CD8-positive, alpha-beta memory T cell (primary cell): Measurements from ENCODE around the gene SFMBT2. TPM values are rescaled to one million over a fixed set of nuclear protein-coding genes. Genes with fewer than 3 reads are reported as not detected.

ENCODE experiments used
- CTCF ChIA-PET: fragments of 350-600 bp; sonication (Branson Sonifier 250); formaldehyde crosslinking; loops from one replicate; lab custom pipeline; 2021; ENCODE audit warnings: antibody characterized with exemption; lab: Charles Lee
- POLR2A ChIA-PET: fragments of 350-600 bp; sonication (Branson Sonifier 250); formaldehyde crosslinking; loops from one replicate; lab custom pipeline; 2021; ENCODE audit warnings: antibody characterized with exemption; lab: Charles Lee
- DNase-seq, 5 donors: peaks; one replicate each; pipeline versions ENCODE4 v3.0.0 to v3.0.0-alpha.2; 2020 to 2022; ENCODE audit warnings: mixed read lengths in 1 of 5
- H3K27ac ChIP-seq: one replicate; pipeline ENCODE4 v1.7.0; 2013; ENCODE audit warnings: low read depth, mild to moderate bottlenecking, low read length, moderate library complexity
- H3K27me3 ChIP-seq: 2 replicates; pipeline ENCODE4 v1.7.0; 2013; ENCODE audit warnings: low read length, mild to moderate bottlenecking; ENCODE audit not compliant: insufficient read depth, poor library complexity, severe bottlenecking
- H3K36me3 ChIP-seq: 2 replicates; pipeline ENCODE4 v1.7.0; 2013; ENCODE audit warnings: mild to moderate bottlenecking, low read length, moderate library complexity; ENCODE audit not compliant: insufficient read depth
- H3K4me1 ChIP-seq: 2 replicates; pipeline ENCODE4 v1.7.0; 2013; ENCODE audit warnings: mild to moderate bottlenecking, low read length, moderate library complexity; ENCODE audit not compliant: insufficient read depth
- H3K4me3 ChIP-seq: 2 replicates; pipeline ENCODE4 v1.7.0; 2013; ENCODE audit warnings: mild to moderate bottlenecking, low read length
- H3K9me3 ChIP-seq: 2 replicates; pipeline ENCODE4 v1.7.0; 2013; ENCODE audit warnings: mild to moderate bottlenecking, low read length
- H3K27ac Mint-ChIP-seq, 8 donors: one replicate each; pipeline ENCODE4 v1.8.0; 2020 to 2021; ENCODE audit warnings: mixed read lengths in 8 of 8, mild to moderate bottlenecking in 6 of 8, inconsistent platforms in 3 of 8, moderate library complexity in 3 of 8
- H3K27me3 Mint-ChIP-seq, 2 donors: one replicate each; pipeline ENCODE4 v1.8.0; 2020 to 2021; ENCODE audit warnings: mixed read lengths in 2 of 2, mild to moderate bottlenecking in 1 of 2, moderate library complexity in 1 of 2
- H3K36me3 Mint-ChIP-seq, 3 donors: one replicate each; pipeline ENCODE4 v1.8.0; 2020 to 2021; ENCODE audit warnings: mixed read lengths in 3 of 3, inconsistent platforms in 1 of 3, mild to moderate bottlenecking in 1 of 3
- H3K4me1 Mint-ChIP-seq, 3 donors: one replicate each; pipeline ENCODE4 v1.8.0; 2020 to 2021; ENCODE audit warnings: mixed read lengths in 3 of 3, inconsistent platforms in 1 of 3, mild to moderate bottlenecking in 1 of 3
- H3K4me3 Mint-ChIP-seq, 7 donors: one replicate each; pipeline ENCODE4 v1.8.0; 2020 to 2021; ENCODE audit warnings: mixed read lengths in 7 of 7, mild to moderate bottlenecking in 6 of 7, moderate library complexity in 4 of 7, inconsistent platforms in 2 of 7
- H3K9me3 Mint-ChIP-seq, 5 donors: one replicate each; pipeline ENCODE4 v1.8.0; 2020 to 2022; ENCODE audit warnings: mixed read lengths in 5 of 5, mild to moderate bottlenecking in 3 of 5, moderate library complexity in 2 of 5, inconsistent platforms in 1 of 5
- polyA plus RNA-seq: library from polyadenylated mRNA; unstranded; fragments of 300-500 nt; fragmentation: Illumina TruSeq; gene quantifications from one replicate; pipeline ENCODE4 v1.2.3, GENCODE V29; 2021
- total RNA-seq, 2 experiments: library from RNA; stranded (reverse); gene quantifications; one replicate each; pipeline ENCODE4 v1.2.3, GENCODE V29; 2021

The SFMBT2 gene
- total and polyA plus RNA-seq, 3 experiments from 2014 or later, result 4.9 to 18.3 (median 17.4) TPM

- H3K9me3 Mint-ChIP-seq, result no peaks in the 10 kb centered on the region
- Histone ChIP-seq H3K9me3 (no peaks in the 10 kb centered on the region), H3K4me1 (no peaks in the 10 kb centered on the region), H3K27ac (no peak overlapping the region), H3K27me3 (no peaks in the 10 kb centered on the region), H3K4me3 (no peak overlapping the region), H3K36me3 (no peaks in the 10 kb centered on the region)
- H3K36me3 Mint-ChIP-seq, result peaks cover 0 to 54% (median 11%) of the 10 kb centered on the region in 3 donors
- POLR2A ChIA-PET, result no interaction called here
- DNase-seq, result no peak
- no peak overlapping the region for H3K4me3 Mint-ChIP-seq
- no peaks in the 10 kb centered on the region for H3K27me3 Mint-ChIP-seq
- CTCF ChIA-PET, result interaction anchor here (1.5 kb wide), 1 partner anchor 21 kb away, joined by 3 read pairs; no protein-coding TSS in a partner anchor
- peaks cover 21 to 58% (median 46%) of the 10 kb centered on the region in 3 donors for H3K4me1 Mint-ChIP-seq
- H3K27ac Mint-ChIP-seq, result peak overlapping the region in 3 of 8 donors; percentile 2 to 32 (median 5)
Measured at GRCh38 chr10:7279303-7279702, 131.5 kb downstream of the SFMBT2 start.

- Mint-ChIP-seq H3K27me3 (no peaks in the 10 kb centered on the region), H3K9me3 (no peaks in the 10 kb centered on the region), H3K4me3 (no peak overlapping the region), H3K27ac (peak overlapping the region in 1 of 8 donors; percentile 84), H3K36me3 (peaks cover 0 to 59% (median 9%) of the 10 kb centered on the region in 3 donors), H3K4me1 (peaks cover 25 to 63% (median 52%) of the 10 kb centered on the region in 3 donors)
- no peaks in the 10 kb centered on the region for H3K36me3 ChIP-seq
- H3K4me3 ChIP-seq, result no peak overlapping the region
- no peak overlapping the region for H3K27ac ChIP-seq
- CTCF ChIA-PET, result interaction anchor here (1.5 kb wide), 1 partner anchor 19 kb away, joined by 3 read pairs; no protein-coding TSS in a partner anchor
- H3K9me3 ChIP-seq, result no peaks in the 10 kb centered on the region
- POLR2A ChIA-PET, result no interaction called here
- no peaks in the 10 kb centered on the region for H3K27me3 ChIP-seq
- peaks cover 4% of the 10 kb centered on the region for H3K4me1 ChIP-seq
- no peak for DNase-seq
Measured at GRCh38 chr10:7277867-7278266, 133.0 kb downstream of the SFMBT2 start.

- Mint-ChIP-seq H3K4me1 (peaks cover 27 to 63% (median 55%) of the 10 kb centered on the region in 3 donors), H3K27ac (peak overlapping the region in 1 of 8 donors; percentile 14), H3K27me3 (no peaks in the 10 kb centered on the region), H3K9me3 (no peaks in the 10 kb centered on the region), H3K36me3 (peaks cover 0 to 56% (median 9%) of the 10 kb centered on the region in 3 donors), H3K4me3 (no peak overlapping the region)
- Histone ChIP-seq H3K4me1 (peaks cover 9% of the 10 kb centered on the region), H3K9me3 (no peaks in the 10 kb centered on the region), H3K27me3 (no peaks in the 10 kb centered on the region), H3K27ac (no peak overlapping the region), H3K4me3 (no peak overlapping the region), H3K36me3 (no peaks in the 10 kb centered on the region)
- POLR2A ChIA-PET, result no interaction called here
- CTCF ChIA-PET, result no interaction called here
- no peak for DNase-seq
Measured at GRCh38 chr10:7277432-7277831, 133.4 kb downstream of the SFMBT2 start.

GRCh38 chr10:7275761-7276440, 134.9 kb downstream of the SFMBT2 start:
- DNase-seq, result no peak
- Histone ChIP-seq H3K27ac (no peak overlapping the region), H3K4me1 (peaks cover 23% of the 10 kb centered on the region), H3K27me3 (no peaks in the 10 kb centered on the region), H3K4me3 (no peak overlapping the region), H3K36me3 (no peaks in the 10 kb centered on the region), H3K9me3 (no peaks in the 10 kb centered on the region)
- Mint-ChIP-seq H3K36me3 (peaks cover 9 to 60% (median 9%) of the 10 kb centered on the region in 3 donors), H3K4me1 (peaks cover 37 to 63% (median 61%) of the 10 kb centered on the region in 3 donors), H3K27ac (peak overlapping the region in 1 of 8 donors; percentile 62), H3K27me3 (no peaks in the 10 kb centered on the region), H3K9me3 (peaks cover 0 to 3% (median 0%) of the 10 kb centered on the region in 5 donors), H3K4me3 (no peak overlapping the region)
- ChIA-PET CTCF (no interaction called here), POLR2A (no interaction called here)

- ChIA-PET POLR2A (no interaction called here), CTCF (interaction anchor here (0.9 kb wide), 1 partner anchor 137 kb away, joined by 4 read pairs; no protein-coding TSS in a partner anchor)
- H3K4me1 ChIP-seq, result peaks cover 39% of the 10 kb centered on the region
- Mint-ChIP-seq H3K27me3 (no peaks in the 10 kb centered on the region), H3K4me3 (no peak overlapping the region), H3K36me3 (peaks cover 7 to 58% (median 9%) of the 10 kb centered on the region in 3 donors), H3K4me1 (peaks cover 51 to 66% (median 64%) of the 10 kb centered on the region in 3 donors), H3K9me3 (peaks cover 0 to 3% (median 0%) of the 10 kb centered on the region in 5 donors), H3K27ac (peak overlapping the region in 6 of 8 donors; percentile 12 to 89 (median 58))
- H3K9me3 ChIP-seq, result no peaks in the 10 kb centered on the region
- H3K27me3 ChIP-seq, result no peaks in the 10 kb centered on the region
- no peak for DNase-seq
- no peak overlapping the region for H3K27ac ChIP-seq
- no peak overlapping the region for H3K4me3 ChIP-seq
- H3K36me3 ChIP-seq, result no peaks in the 10 kb centered on the region
Measured at GRCh38 chr10:7274293-7274692, 136.5 kb downstream of the SFMBT2 start.

GRCh38 chr10:7272008-7272407, 138.8 kb downstream of the SFMBT2 start:
- Histone ChIP-seq H3K36me3 (no peaks in the 10 kb centered on the region), H3K4me3 (no peak overlapping the region), H3K9me3 (no peaks in the 10 kb centered on the region), H3K27me3 (no peaks in the 10 kb centered on the region), H3K4me1 (peaks cover 47% of the 10 kb centered on the region), H3K27ac (no peak overlapping the region)
- Mint-ChIP-seq H3K27me3 (no peaks in the 10 kb centered on the region), H3K27ac (peak overlapping the region; percentile 71 to 95 (median 85)), H3K4me3 (peak overlapping the region; percentile 45 to 78 (median 54)), H3K4me1 (peaks cover 51 to 67% (median 58%) of the 10 kb centered on the region in 3 donors), H3K36me3 (peaks cover 2 to 53% (median 9%) of the 10 kb centered on the region in 3 donors), H3K9me3 (peaks cover 0 to 3% (median 0%) of the 10 kb centered on the region in 5 donors)
- peak in 2 of 5 donors; percentile 29 to 39 for DNase-seq
- ChIA-PET POLR2A (interaction anchor here (1.2 kb wide), 1 partner anchor 213 kb away, joined by 4 read pairs; no protein-coding TSS in a partner anchor), CTCF (interaction anchor here (0.8 to 1.6 kb wide), 2 partner anchors 13 to 138 kb away, joined by 4 read pairs; partner anchors contain the start of gene SFMBT2)

GRCh38 chr10:7269988-7270387, 140.8 kb downstream of the SFMBT2 start:
- CTCF ChIA-PET, result interaction anchor here (1.2 kb wide), 3 partner anchors 14 to 351 kb away, joined by 3 to 5 read pairs (median 3); no protein-coding TSS in a partner anchor
- H3K36me3 Mint-ChIP-seq, result peaks cover 2 to 37% (median 9%) of the 10 kb centered on the region in 3 donors
- no peaks in the 10 kb centered on the region for H3K36me3 ChIP-seq
- POLR2A ChIA-PET, result no interaction called here
- H3K4me3 ChIP-seq, result no peak overlapping the region
- peaks cover 47% of the 10 kb centered on the region for H3K4me1 ChIP-seq
- H3K27ac ChIP-seq, result no peak overlapping the region
- H3K9me3 ChIP-seq, result no peaks in the 10 kb centered on the region
- peak overlapping the region; percentile 12 to 98 (median 88) for H3K27ac Mint-ChIP-seq
- DNase-seq, result no peak
- peak overlapping the region in 3 of 7 donors; percentile 28 to 68 (median 67) for H3K4me3 Mint-ChIP-seq
- H3K27me3 Mint-ChIP-seq, result no peaks in the 10 kb centered on the region
- H3K9me3 Mint-ChIP-seq, result peaks cover 0 to 3% (median 0%) of the 10 kb centered on the region in 5 donors
- H3K27me3 ChIP-seq, result no peaks in the 10 kb centered on the region
- peaks cover 41 to 59% (median 56%) of the 10 kb centered on the region in 3 donors for H3K4me1 Mint-ChIP-seq

- H3K4me1 ChIP-seq, result peaks cover 36% of the 10 kb centered on the region
- ChIA-PET CTCF (interaction anchor here (1.5 kb wide), 1 partner anchor 8 kb away, joined by 4 read pairs; no protein-coding TSS in a partner anchor), POLR2A (no interaction called here)
- no peaks in the 10 kb centered on the region for H3K27me3 ChIP-seq
- H3K9me3 ChIP-seq, result no peaks in the 10 kb centered on the region
- DNase-seq, result no peak
- Mint-ChIP-seq H3K36me3 (peaks cover 2 to 25% (median 8%) of the 10 kb centered on the region in 3 donors), H3K9me3 (peaks cover 0 to 3% (median 0%) of the 10 kb centered on the region in 5 donors), H3K27me3 (peaks cover 0 to 2% of the 10 kb centered on the region in 2 donors), H3K4me3 (no peak overlapping the region), H3K4me1 (peaks cover 32 to 35% (median 32%) of the 10 kb centered on the region in 3 donors), H3K27ac (peak overlapping the region in 3 of 8 donors; percentile 57 to 71 (median 66))
- H3K4me3 ChIP-seq, result no peak overlapping the region
- no peaks in the 10 kb centered on the region for H3K36me3 ChIP-seq
- no peak overlapping the region for H3K27ac ChIP-seq
Measured at GRCh38 chr10:7267142-7267541, 143.7 kb downstream of the SFMBT2 start.
